ENCODE results near the gene MCC. TPM values are rescaled to one million over a fixed set of nuclear protein-coding genes. Genes with fewer than 3 reads are reported as not detected.

The MCC gene
- total RNA-seq, 4 donors from 2014 or later, result 17.0 to 24.8 (median 21.0) TPM

GRCh38 chr5:113052041-113052795 lies 436.0 kb downstream of the MCC start:
- intact Hi-C loops (cut with DNase I), result no loop called here
- no peak overlapping the region for H3K4me3 ChIP-seq
- peaks cover 0 to 54% (median 40%) of the 10 kb centered on the region in 4 donors for H3K36me3 ChIP-seq
- TF ChIP-seq POLR2A (IDR thresholded peaks at IDR 0.05; ENCODE audit: low read depth), result no peak
- TF ChIP-seq, protein P1, sequence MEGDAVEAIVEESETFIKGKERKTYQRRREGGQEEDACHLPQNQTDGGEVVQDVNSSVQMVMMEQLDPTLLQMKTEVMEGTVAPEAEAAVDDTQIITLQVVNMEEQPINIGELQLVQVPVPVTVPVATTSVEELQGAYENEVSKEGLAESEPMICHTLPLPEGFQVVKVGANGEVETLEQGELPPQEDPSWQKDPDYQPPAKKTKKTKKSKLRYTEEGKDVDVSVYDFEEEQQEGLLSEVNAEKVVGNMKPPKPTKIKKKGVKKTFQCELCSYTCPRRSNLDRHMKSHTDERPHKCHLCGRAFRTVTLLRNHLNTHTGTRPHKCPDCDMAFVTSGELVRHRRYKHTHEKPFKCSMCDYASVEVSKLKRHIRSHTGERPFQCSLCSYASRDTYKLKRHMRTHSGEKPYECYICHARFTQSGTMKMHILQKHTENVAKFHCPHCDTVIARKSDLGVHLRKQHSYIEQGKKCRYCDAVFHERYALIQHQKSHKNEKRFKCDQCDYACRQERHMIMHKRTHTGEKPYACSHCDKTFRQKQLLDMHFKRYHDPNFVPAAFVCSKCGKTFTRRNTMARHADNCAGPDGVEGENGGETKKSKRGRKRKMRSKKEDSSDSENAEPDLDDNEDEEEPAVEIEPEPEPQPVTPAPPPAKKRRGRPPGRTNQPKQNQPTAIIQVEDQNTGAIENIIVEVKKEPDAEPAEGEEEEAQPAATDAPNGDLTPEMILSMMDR (IDR thresholded peaks at IDR 0.05), result no peak
- TF ChIP-seq POLR2AphosphoS5 (IDR thresholded peaks at IDR 0.05), result no peak
- TF ChIP-seq EP300 (IDR thresholded peaks at IDR 0.05), result no peak
- H3K27me3 ChIP-seq, result no peaks in the 10 kb centered on the region
- peaks cover 15 to 24% (median 17%) of the 10 kb centered on the region in 4 donors for H3K4me1 ChIP-seq
- H3K9me3 ChIP-seq, result no peaks in the 10 kb centered on the region
- WGBS, result 87% methylated on average over 10 of the region's 10 CpGs
- DNase-seq (ENCODE audit: extremely low spot score), result no peak
- H3K27ac ChIP-seq (replicated peaks in 1 of 4), result no peak overlapping the region

DNA sequence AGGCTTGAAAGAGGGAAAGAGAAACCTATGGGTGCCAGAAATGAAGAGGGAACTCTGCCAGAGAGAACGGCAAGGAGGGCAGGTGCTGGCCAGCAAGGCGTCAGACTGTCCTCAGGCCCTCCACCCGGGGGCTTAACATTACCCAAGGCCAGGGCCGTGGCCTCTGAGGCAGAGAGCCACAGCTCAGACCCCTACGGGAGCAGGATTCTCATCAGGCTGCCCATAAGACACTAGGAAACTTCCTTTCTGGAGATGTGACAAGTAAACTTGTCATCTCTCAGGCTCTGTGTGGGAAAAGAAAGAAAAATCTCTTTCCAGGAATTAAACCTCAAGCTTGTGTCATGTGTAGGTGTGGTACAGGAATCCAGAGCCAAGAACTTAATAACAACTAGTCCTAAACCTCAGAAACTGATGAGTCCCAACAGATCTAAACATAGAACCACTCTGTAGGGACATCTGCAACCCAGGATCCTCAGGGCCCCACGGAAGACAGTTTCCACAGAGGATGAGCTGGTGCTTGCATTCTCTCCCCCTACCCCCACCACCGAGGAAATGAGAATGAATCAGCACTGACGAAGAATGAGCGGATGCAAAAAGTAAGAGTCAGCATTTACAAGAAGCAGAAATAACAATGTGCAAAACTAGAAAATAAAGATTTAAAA lies 437.4 kb downstream of the MCC start:
- intact Hi-C loops (cut with DNase I), result no loop called here
- H3K4me1 ChIP-seq, result peaks cover 15 to 24% (median 17%) of the 10 kb centered on the region in 4 donors
- 28% methylated on average over 9 of the region's 9 CpGs for WGBS
- no peak overlapping the region for H3K4me3 ChIP-seq
- peaks cover 0 to 57% (median 42%) of the 10 kb centered on the region in 4 donors for H3K36me3 ChIP-seq
- DNase-seq (ENCODE audit: extremely low spot score), result no peak
- no peaks in the 10 kb centered on the region for H3K9me3 ChIP-seq
- H3K27me3 ChIP-seq, result no peaks in the 10 kb centered on the region
- TF ChIP-seq, protein P1 (IDR thresholded peaks at IDR 0.05), result no peak
- TF ChIP-seq EP300 (IDR thresholded peaks at IDR 0.05) (no peak), POLR2A (IDR thresholded peaks at IDR 0.05; ENCODE audit: low read depth) (no peak), POLR2AphosphoS5 (IDR thresholded peaks at IDR 0.05) (no peak)
- H3K27ac ChIP-seq (replicated peaks in 1 of 4), result peak overlapping the region; percentile 30 to 46 (median 40)

DNA sequence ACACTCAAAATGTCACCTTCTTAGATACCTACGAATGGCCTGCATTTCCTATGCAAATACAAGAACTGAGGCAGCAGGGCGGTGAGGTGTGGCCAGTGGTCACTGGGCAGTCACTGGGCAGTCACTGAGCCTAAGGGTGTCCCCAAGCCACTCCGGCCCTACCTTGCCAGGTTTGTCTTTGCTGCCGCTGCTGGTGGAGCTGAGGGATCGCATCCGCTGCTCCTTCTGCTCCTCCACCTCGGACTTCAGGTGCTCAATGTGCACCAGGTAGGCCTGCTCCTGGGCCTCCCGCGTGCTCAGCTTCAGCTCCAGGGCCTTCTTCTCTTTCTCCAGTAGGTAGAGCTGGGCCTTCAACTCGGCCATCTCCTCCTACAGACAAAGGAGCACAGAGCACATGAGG lies 439.3 kb downstream of the MCC start:
- Histone ChIP-seq H3K4me1 (peaks cover 15 to 24% (median 17%) of the 10 kb centered on the region in 4 donors), H3K9me3 (no peaks in the 10 kb centered on the region), H3K27me3 (no peaks in the 10 kb centered on the region), H3K4me3 (no peak overlapping the region), H3K27ac (replicated peaks in 1 of 4) (no peak overlapping the region), H3K36me3 (peaks cover 0 to 54% (median 31%) of the 10 kb centered on the region in 4 donors)
- 99% methylated on average over 9 of the region's 10 CpGs for WGBS
- TF ChIP-seq EP300 (IDR thresholded peaks at IDR 0.05), result no peak
- TF ChIP-seq POLR2AphosphoS5 (IDR thresholded peaks at IDR 0.05), result no peak
- TF ChIP-seq, protein P1 (IDR thresholded peaks at IDR 0.05), result no peak
- no peak for TF ChIP-seq POLR2A (IDR thresholded peaks at IDR 0.05; ENCODE audit: low read depth)
- no peak for DNase-seq (ENCODE audit: extremely low spot score)
- intact Hi-C loops (cut with DNase I), result no loop called here

DNA sequence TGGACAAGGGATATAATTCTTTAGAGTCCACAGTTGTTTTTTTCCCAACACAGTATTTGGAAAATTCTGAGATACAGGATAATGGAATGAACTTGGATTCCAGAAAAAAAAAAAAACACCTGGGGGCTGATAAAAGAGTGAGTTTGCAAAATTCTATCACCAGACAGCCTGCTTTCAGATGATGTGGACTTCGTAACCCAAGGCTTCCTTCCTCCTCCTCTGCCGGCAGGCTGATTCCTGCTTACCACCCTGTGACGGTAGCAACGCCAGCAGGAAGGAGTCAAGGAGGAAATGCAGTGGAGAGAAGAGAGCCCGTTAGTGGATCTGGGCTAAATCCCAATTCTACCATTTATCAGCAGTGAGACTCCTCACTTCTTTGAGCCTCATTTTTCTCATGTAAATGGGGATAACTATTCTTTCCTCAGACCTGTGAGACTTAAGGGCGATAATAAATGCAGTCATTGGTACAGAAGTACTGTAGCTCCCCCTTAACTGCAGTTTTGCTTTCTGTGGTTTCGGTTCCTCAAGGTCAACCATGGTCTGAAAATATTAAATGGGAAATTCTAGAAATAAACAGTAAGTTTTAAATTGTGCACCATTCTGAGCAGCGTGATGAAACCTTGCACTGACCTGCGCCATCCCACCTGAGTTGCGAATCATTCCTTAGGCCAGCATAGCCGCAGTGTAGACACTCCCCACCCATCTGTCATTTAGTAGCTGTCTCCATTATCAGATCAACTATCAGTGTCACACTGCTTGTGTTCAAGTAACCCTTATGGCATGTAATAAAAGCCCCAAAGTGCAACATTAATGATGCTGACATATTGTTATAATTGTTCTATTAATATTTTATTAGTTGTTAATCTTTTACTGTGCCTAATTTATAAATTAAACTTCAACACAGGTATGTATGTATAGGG lies 440.3 kb downstream of the MCC start:
- no peak for DNase-seq (ENCODE audit: extremely low spot score)
- intact Hi-C loops (cut with DNase I), result no loop called here
- WGBS, result 83% methylated on average over 11 of the region's 11 CpGs
- Histone ChIP-seq H3K36me3 (peaks cover 0 to 53% (median 25%) of the 10 kb centered on the region in 4 donors), H3K4me3 (no peak overlapping the region), H3K9me3 (no peaks in the 10 kb centered on the region), H3K27ac (replicated peaks in 1 of 4) (no peak overlapping the region), H3K4me1 (peaks cover 15 to 24% (median 22%) of the 10 kb centered on the region in 4 donors), H3K27me3 (no peaks in the 10 kb centered on the region)
- TF ChIP-seq EP300 (IDR thresholded peaks at IDR 0.05) (no peak), POLR2AphosphoS5 (IDR thresholded peaks at IDR 0.05) (no peak)
